Measurements from ENCODE around the gene IP6K1.
A peak's percentile ranks its signal among the peaks of the same experiment; 100 is the strongest.

IP6K1 gene

GRCh38 chr3:49732597-49732996 lies 53.7 kb downstream of the IP6K1 start:
- Histone ChIP-seq H3K4me1 (no peaks in the 10 kb centered on the region), H3K9me3 (no peaks in the 10 kb centered on the region), H3K4me3 (no peak overlapping the region), H3K27ac (no peak overlapping the region), H3K27me3 (no peaks in the 10 kb centered on the region), H3K36me3 (peaks cover 65 to 96% (median 81%) of the 10 kb centered on the region in 3 donors)
- intact Hi-C loops (cut with DNase I; ENCODE audit: low total_unique reads): no loop called here
- TF ChIP-seq CTCF (IDR thresholded peaks at IDR 0.05): no peak
- peak in 1 of 2 donors; percentile 41 for DNase-seq

- Histone ChIP-seq H3K36me3 (peaks cover 56 to 97% (median 83%) of the 10 kb centered on the region in 3 donors), H3K4me1 (peaks cover 0 to under 1% (median under 1%) of the 10 kb centered on the region in 4 donors), H3K27me3 (no peaks in the 10 kb centered on the region), H3K4me3 (no peak overlapping the region), H3K9me3 (no peaks in the 10 kb centered on the region), H3K27ac (no peak overlapping the region)
- intact Hi-C loops (cut with DNase I; ENCODE audit: low total_unique reads): loop anchor here (10.0 kb wide), 1 partner anchor 55 kb away; the partner anchor contains the start of gene IP6K1
- TF ChIP-seq CTCF (IDR thresholded peaks at IDR 0.05): no peak
- peak in 1 of 2 donors; percentile 23 for DNase-seq
Observed at GRCh38 chr3:49729966-49730609, 56.3 kb downstream of the IP6K1 start.

- Histone ChIP-seq H3K4me3 (no peak overlapping the region), H3K36me3 (peaks cover 42 to 81% (median 64%) of the 10 kb centered on the region in 3 donors), H3K27ac (no peak overlapping the region), H3K9me3 (no peaks in the 10 kb centered on the region), H3K4me1 (peaks cover 0 to 15% (median 12%) of the 10 kb centered on the region in 4 donors), H3K27me3 (no peaks in the 10 kb centered on the region)
- peak in 1 of 2 donors; percentile 54 for DNase-seq
- intact Hi-C loops (cut with DNase I; ENCODE audit: low total_unique reads): loop anchor here (10.0 kb wide), 1 partner anchor 57 kb away; the partner anchor contains the start of gene IP6K1
- TF ChIP-seq CTCF (IDR thresholded peaks at IDR 0.05): no peak
Observed at GRCh38 chr3:49727924-49728361, 58.4 kb downstream of the IP6K1 start.

- no peak for TF ChIP-seq CTCF (IDR thresholded peaks at IDR 0.05)
- Histone ChIP-seq H3K4me3 (no peak overlapping the region), H3K9me3 (no peaks in the 10 kb centered on the region), H3K27me3 (no peaks in the 10 kb centered on the region), H3K27ac (no peak overlapping the region), H3K4me1 (peaks cover 0 to 21% (median 18%) of the 10 kb centered on the region in 4 donors), H3K36me3 (peaks cover 36 to 78% (median 59%) of the 10 kb centered on the region in 3 donors)
- intact Hi-C loops (cut with DNase I; ENCODE audit: low total_unique reads): loop anchor here (10.0 kb wide), 1 partner anchor 57 kb away; the partner anchor contains the start of gene IP6K1
- DNase-seq: peak in 1 of 2 donors; percentile 55
Observed at GRCh38 chr3:49727154-49727923, 59.0 kb downstream of the IP6K1 start.

GRCh38 chr3:49725906-49726681 lies 60.2 kb downstream of the IP6K1 start:
- H3K4me3 ChIP-seq: no peak overlapping the region
- TF ChIP-seq CTCF (IDR thresholded peaks at IDR 0.05): no peak
- H3K27me3 ChIP-seq: no peaks in the 10 kb centered on the region
- no peaks in the 10 kb centered on the region for H3K9me3 ChIP-seq
- H3K27ac ChIP-seq: peak overlapping the region; percentile 91 to 95
- DNase-seq: peak in 1 of 2 donors; percentile 58
- peaks cover 0 to 26% (median 22%) of the 10 kb centered on the region in 4 donors for H3K4me1 ChIP-seq
- H3K36me3 ChIP-seq: peaks cover 24 to 78% (median 57%) of the 10 kb centered on the region in 3 donors
- intact Hi-C loops (cut with DNase I; ENCODE audit: low total_unique reads): loop anchor here (10.0 kb wide), 1 partner anchor 59 kb away; the partner anchor contains the start of gene IP6K1
